Stimulated activated naive CD4-positive, alpha-beta T cell treated with Interleukin-2 at 50 U/mL for 16 hours (primary cell): ENCODE data around the gene ENGASE.
"Not testable (repeated sequence)": the region's sequence is repeated elsewhere in the genome, so short reads cannot be mapped to it uniquely, and the experiment has no call there.

ENCODE experiments used
- DNase-seq: peaks from one replicate; lab custom pipeline; 2025; lab: John Stamatoyannopoulos, UW

Gene ENGASE

GRCh38 chr17:79074649-79075445, at the start of gene ENGASE:
Gene ENGASE (plus strand): TSS chr17:79074824. CDS start chr17:79074945, 121 bp downstream.
- peak; percentile 91 for DNase-seq

GRCh38 chr17:79024901-79025737, 49.5 kb upstream of the ENGASE start:
- DNase-seq = no peak

GRCh38 chr17:79026376-79027273, 48.0 kb upstream of the ENGASE start:
- no peak for DNase-seq

GRCh38 chr17:79027274-79027924, 47.2 kb upstream of the ENGASE start:
- no peak for DNase-seq

- DNase-seq = no peak
Observed at GRCh38 chr17:79027925-79028491, 46.6 kb upstream of the ENGASE start.

- no peak for DNase-seq
Observed at GRCh38 chr17:79028496-79029326, 45.9 kb upstream of the ENGASE start.

GRCh38 chr17:79029327-79030009, 45.2 kb upstream of the ENGASE start:
- no peak for DNase-seq

GRCh38 chr17:79030636-79031035, 44.0 kb upstream of the ENGASE start:
- DNase-seq = not testable (repeated sequence)

- DNase-seq = no peak
Observed at GRCh38 chr17:79031996-79032875, 42.4 kb upstream of the ENGASE start.

GRCh38 chr17:79033046-79033616, 41.5 kb upstream of the ENGASE start:
- no peak for DNase-seq

- no peak for DNase-seq
Observed at GRCh38 chr17:79033741-79034501, 40.7 kb upstream of the ENGASE start.

GRCh38 chr17:79034931-79035485, 39.6 kb upstream of the ENGASE start:
- DNase-seq = no peak

- DNase-seq = no peak
Observed at GRCh38 chr17:79035686-79036085, 38.9 kb upstream of the ENGASE start.

- no peak for DNase-seq
Observed at GRCh38 chr17:79036181-79036580, 38.4 kb upstream of the ENGASE start.

- DNase-seq = no peak
Observed at GRCh38 chr17:79036596-79036995, 38.0 kb upstream of the ENGASE start.

- no peak for DNase-seq
Observed at GRCh38 chr17:79038545-79039135, 36.0 kb upstream of the ENGASE start.

GRCh38 chr17:79039171-79039570, 35.5 kb upstream of the ENGASE start:
- no peak for DNase-seq
